IMR-90 (cell line): ENCODE data around the gene LGI4. TPM values are rescaled to one million over a fixed set of nuclear protein-coding genes. Genes with fewer than 3 reads are reported as not detected.

Experiments
- ATAC-seq: fragments of 200-7000 bp; cut with Tn5 transposase; 2 replicates; pipeline ENCODE4 v1.9.1; 2020; ENCODE audit warnings: low read depth, mild to moderate bottlenecking, moderate library complexity
- BruUV-seq: library from RNA; stranded (reverse); fragments of 400-500 nt; replicated peaks from 2 replicates; lab custom pipeline; 2021; lab: Mats Ljungman, UMichigan
- CTCF ChIA-PET: fragments of 300-600 bp; formaldehyde crosslinking; extraction: SDS; loops from one replicate; lab custom pipeline; 2021; ENCODE audit warnings: antibody characterized with exemption; lab: Yijun Ruan, JAX
- POLR2A ChIA-PET: fragments of 300-600 bp; sonication (Branson Sonifier 250); formaldehyde crosslinking; loops from one replicate; lab custom pipeline; 2022; ENCODE audit warnings: antibody characterized with exemption; ENCODE audit not compliant: unreplicated experiment; lab: Charles Lee
- DNase-seq: peaks from one replicate; pipeline ENCODE4 v3.0.0; 2013
- H2AFZ ChIP-seq: replicated peaks from 2 replicates; pipeline ENCODE3; 2013; ENCODE audit warnings: low read length, mild to moderate bottlenecking; ENCODE audit not compliant: poor library complexity
- H2AK5ac ChIP-seq: 2 replicates; pipeline ENCODE4 v1.6.1; 2013; ENCODE audit warnings: low read depth, low read length, inconsistent platforms
- H2AK9ac ChIP-seq: replicated peaks from 2 replicates; pipeline ENCODE3; 2013; ENCODE audit warnings: mild to moderate bottlenecking, low read depth, low read length, moderate library complexity; ENCODE audit not compliant: poor library complexity
- H2BK120ac ChIP-seq: 2 replicates; pipeline ENCODE4 v1.6.1; 2013; ENCODE audit warnings: low read depth, low read length, inconsistent platforms
- H2BK15ac ChIP-seq: 3 replicates; pipeline ENCODE4 v1.6.1; 2013; ENCODE audit warnings: low read depth, low read length, inconsistent platforms
- H2BK20ac ChIP-seq: 2 replicates; pipeline ENCODE4 v1.6.1; 2013; ENCODE audit warnings: low read depth, mild to moderate bottlenecking, inconsistent platforms, low read length, moderate library complexity
- H2BK5ac ChIP-seq: 2 replicates; pipeline ENCODE4 v1.6.1; 2013; ENCODE audit warnings: mild to moderate bottlenecking, low read depth, low read length, inconsistent platforms; ENCODE audit not compliant: poor library complexity, severe bottlenecking
- H3K14ac ChIP-seq: replicated peaks from 2 replicates; pipeline ENCODE4 v1.6.1; 2013; ENCODE audit warnings: low read depth, low read length, inconsistent platforms
- H3K18ac ChIP-seq: 2 replicates; pipeline ENCODE4 v1.6.1; 2013; ENCODE audit warnings: low read depth, low read length, control low read depth
- H3K23ac ChIP-seq: 2 replicates; pipeline ENCODE4 v1.6.1; 2013; ENCODE audit warnings: low read depth, low read length, inconsistent platforms
- H3K27ac ChIP-seq: 2 replicates; pipeline ENCODE4 v1.5.1; 2013; ENCODE audit warnings: mild to moderate bottlenecking, control low read depth, low read length; ENCODE audit not compliant: insufficient read depth
- H3K27me3 ChIP-seq: 2 replicates; pipeline ENCODE4 v1.6.1; 2013; ENCODE audit warnings: low read length; ENCODE audit not compliant: control insufficient read depth, insufficient read depth
- H3K36me3 ChIP-seq: 2 replicates; pipeline ENCODE4 v1.6.1; 2013; ENCODE audit warnings: low read length, mixed read lengths; ENCODE audit not compliant: control insufficient read depth, insufficient read depth
- H3K4ac ChIP-seq: 2 replicates; pipeline ENCODE4 v1.6.1; 2013; ENCODE audit warnings: low read depth, low read length, inconsistent platforms
- H3K4me1 ChIP-seq: 2 replicates; pipeline ENCODE4 v1.6.1; 2013; ENCODE audit warnings: low read length, mixed read lengths; ENCODE audit not compliant: control insufficient read depth, insufficient read depth
- H3K4me2 ChIP-seq: 2 replicates; pipeline ENCODE4 v1.6.1; 2013; ENCODE audit warnings: low read depth, mild to moderate bottlenecking, control low read depth, low read length, moderate library complexity
- H3K4me3 ChIP-seq: 2 replicates; pipeline ENCODE4 v1.5.1; 2013; ENCODE audit warnings: low read depth, mild to moderate bottlenecking, control low read depth, low read length, moderate library complexity; ENCODE audit not compliant: insufficient read depth
- H3K56ac ChIP-seq: 2 replicates; pipeline ENCODE4 v1.6.1; 2013; ENCODE audit warnings: low read length, inconsistent platforms; ENCODE audit not compliant: insufficient read depth; ENCODE audit errors: extremely low read depth
- H3K79me1 ChIP-seq, 2 experiments: 2 replicates each; pipeline ENCODE4 v1.6.1; 2013; ENCODE audit warnings: low read length in 2 of 2, inconsistent platforms in 1 of 2, low read depth in 1 of 2
- H3K9ac ChIP-seq: 2 replicates; pipeline ENCODE4 v1.6.1; 2013; ENCODE audit warnings: low read depth, low read length, control low read depth
- H3K9me1 ChIP-seq: 2 replicates; pipeline ENCODE4 v1.6.1; 2013; ENCODE audit warnings: low read length, inconsistent platforms; ENCODE audit not compliant: insufficient read depth
- H3K9me3 ChIP-seq: 2 replicates; pipeline ENCODE4 v1.6.1; 2013; ENCODE audit warnings: low read length; ENCODE audit not compliant: control insufficient read depth, insufficient read depth
- H4K20me1 ChIP-seq: 2 replicates; pipeline ENCODE4 v1.6.1; 2013; ENCODE audit warnings: low read length, inconsistent platforms; ENCODE audit not compliant: insufficient read depth
- H4K5ac ChIP-seq: 2 replicates; pipeline ENCODE4 v1.6.1; 2013; ENCODE audit warnings: mild to moderate bottlenecking, low read depth, low read length, control low read depth
- H4K8ac ChIP-seq, 2 experiments: 2 replicates each; pipeline ENCODE4 v1.6.1; 2013; ENCODE audit warnings: low read depth in 2 of 2, low read length in 2 of 2, control low read depth in 1 of 2, inconsistent platforms in 1 of 2
- H4K91ac ChIP-seq: 2 replicates; pipeline ENCODE4 v1.6.1; 2013; ENCODE audit warnings: low read depth, low read length, inconsistent platforms; ENCODE audit not compliant: insufficient read depth
- CTCF ChIP-seq: conservative IDR thresholded peaks from 2 replicates; pipeline ENCODE4 v1.5.1; 2012; ENCODE audit warnings: mild to moderate bottlenecking, low read depth, low read length, improper control_type of control experiment
- MAFK ChIP-seq: IDR thresholded peaks from 2 replicates; pipeline ENCODE4 v1.6.1; 2012; ENCODE audit warnings: low read depth, low read length, improper control_type of control experiment
- NFE2L2 ChIP-seq: fragments of 150-350 bp; IDR thresholded peaks from 2 replicates; pipeline ENCODE4 v1.6.1; 2016; ENCODE audit warnings: low read depth, mild to moderate bottlenecking, low read length
- RAD21 ChIP-seq: IDR thresholded peaks from 2 replicates; pipeline ENCODE4 v1.6.1; 2012; ENCODE audit warnings: low read length, improper control_type of control experiment
- RCOR1 ChIP-seq: IDR thresholded peaks from 2 replicates; pipeline ENCODE4 v1.6.1; 2012; ENCODE audit warnings: mild to moderate bottlenecking, low read length, improper control_type of control experiment; ENCODE audit not compliant: insufficient replicate concordance
- WGBS, 2 experiments: methylation state at CpG; one replicate each; pipeline versions ENCODE4 v1.1.5 to v1.1.7; 2013; ENCODE audit warnings: missing lambda C conversion rate in 2 of 2; ENCODE audit not compliant: insufficient read length in 1 of 2; ENCODE audit errors: extremely low coverage in 2 of 2; 5-methylcytosine and 5-hydroxymethylcytosine counted together
- dilution Hi-C: fragments of 300-500 bp; cut with HindIII; formaldehyde crosslinking; loops from one replicate; pipeline ENCODE4 v1.14.3; 2018; ENCODE audit warnings: low sequenced_read_pairs; ENCODE audit not compliant: unreplicated experiment
- in situ Hi-C: fragments of 300-500 bp; cut with MboI; formaldehyde crosslinking; loops from 3 replicates; pipeline ENCODE4 v1.14.3; 2019; ENCODE audit warnings: low sequenced_read_pairs, inconsistent platforms, mixed read lengths
- intact Hi-C: fragments of 100-400 bp; cut with micrococcal nuclease; formaldehyde crosslinking; loops from 2 replicates; pipeline ENCODE4 v1.10.0; 2022
- polyA plus RNA-seq, 3 experiments: library from polyadenylated mRNA; depleted of rRNA; stranded (reverse); fragments of >200 nt; gene quantifications; 2 replicates each; pipeline ENCODE4 v1.2.3, GENCODE V29; 2012; ENCODE audit warnings: low replicate concordance in 1 of 3
- total RNA-seq: library from RNA; depleted of rRNA; stranded (reverse); fragments of >200 nt; gene quantifications from 2 replicates; pipeline ENCODE4 v1.2.3, GENCODE V29; 2012
- TF ChIP-seq, protein P1 (sequence below): fragments of 150-350 bp; IDR thresholded peaks from 2 replicates; pipeline ENCODE4 v1.6.1; 2017; ENCODE audit warnings: mild to moderate bottlenecking, antibody characterized with exemption, low read length, low read depth

The LGI4 gene
- total and polyA plus RNA-seq, 2 of the 4 experiments (the other 2 are of a cell fraction), result 0.10 TPM; not detected in 1

DNA sequence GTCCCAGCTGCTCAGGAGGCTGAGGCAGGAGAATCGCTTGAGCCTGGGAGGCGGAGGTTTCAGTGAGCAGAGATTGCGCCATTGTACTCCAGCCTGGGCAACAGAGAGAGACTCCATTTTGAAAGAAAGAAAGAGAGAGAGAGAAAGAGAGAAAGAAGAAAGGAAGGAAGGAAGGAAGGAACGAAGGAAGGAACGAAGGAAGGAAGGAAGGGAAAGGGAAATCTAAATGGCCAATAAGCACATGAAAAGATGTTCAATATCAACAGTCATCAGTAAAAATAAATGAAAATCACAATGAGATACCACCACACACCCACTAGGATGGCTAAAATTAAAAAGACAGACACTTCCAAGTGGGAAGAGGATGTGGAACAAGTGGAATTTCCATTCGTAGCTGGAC is 39.4 kb upstream of the LGI4 start (continued):
- TF ChIP-seq, protein P1, sequence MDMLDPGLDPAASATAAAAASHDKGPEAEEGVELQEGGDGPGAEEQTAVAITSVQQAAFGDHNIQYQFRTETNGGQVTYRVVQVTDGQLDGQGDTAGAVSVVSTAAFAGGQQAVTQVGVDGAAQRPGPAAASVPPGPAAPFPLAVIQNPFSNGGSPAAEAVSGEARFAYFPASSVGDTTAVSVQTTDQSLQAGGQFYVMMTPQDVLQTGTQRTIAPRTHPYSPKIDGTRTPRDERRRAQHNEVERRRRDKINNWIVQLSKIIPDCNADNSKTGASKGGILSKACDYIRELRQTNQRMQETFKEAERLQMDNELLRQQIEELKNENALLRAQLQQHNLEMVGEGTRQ, result no peak
- TF ChIP-seq RCOR1, result no peak

DNA sequence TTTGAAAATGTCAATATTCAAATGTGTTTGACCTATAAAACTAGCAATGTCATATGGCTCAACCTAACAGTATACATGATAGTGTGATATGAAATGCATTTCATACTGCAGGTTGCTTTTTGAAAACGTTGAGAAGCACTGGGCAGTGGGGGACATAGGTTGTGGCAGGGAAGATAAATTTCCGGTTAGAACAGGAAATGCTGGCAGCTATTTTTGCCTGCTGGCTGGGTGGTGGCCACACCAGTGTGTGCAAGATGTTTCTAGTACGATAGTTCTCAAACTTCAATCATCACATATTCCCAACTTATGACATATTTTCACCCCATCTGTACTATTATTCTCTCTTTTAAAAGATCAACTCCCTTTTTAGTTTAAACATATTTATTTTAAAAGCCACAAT is 36.9 kb upstream of the LGI4 start:
- no TSS peak for BruUV-seq
- Histone ChIP-seq H3K9ac (no peak overlapping the region), H3K79me1 (no peaks in the 10 kb centered on the region), H2AK5ac (no peak overlapping the region), H3K4me1 (no peaks in the 10 kb centered on the region), H2BK120ac (no peak overlapping the region), H4K91ac (no peak overlapping the region), H3K56ac (no peak overlapping the region), H3K9me1 (no peaks in the 10 kb centered on the region), H2BK20ac (no peak overlapping the region), H4K5ac (no peak overlapping the region), H3K14ac (no peak overlapping the region), H3K4ac (no peak overlapping the region), H2BK5ac (no peak overlapping the region), H3K27me3 (no peaks in the 10 kb centered on the region), H2AFZ (no peak overlapping the region), H3K4me2 (no peak overlapping the region), H3K23ac (no peak overlapping the region), H2AK9ac (no peak overlapping the region), H2BK15ac (no peak overlapping the region), H4K8ac (no peak overlapping the region), H3K18ac (no peak overlapping the region), H3K4me3 (no peak overlapping the region), H3K36me3 (peaks cover 11% of the 10 kb centered on the region), H3K27ac (no peak overlapping the region), H3K9me3 (no peaks in the 10 kb centered on the region), H4K20me1 (no peaks in the 10 kb centered on the region)
- no CpG with 5 or more reads among the region's 3 CpGs for WGBS, 2 experiments
- dilution Hi-C loops (no loop called here), in situ Hi-C loops (no loop called here), intact Hi-C loops (no loop called here)
- no peak for ATAC-seq
- no peak for DNase-seq
- no peak for TF ChIP-seq NFE2L2
- TF ChIP-seq MAFK, result no peak
- TF ChIP-seq RAD21, result no peak
- TF ChIP-seq, protein P1, result no peak
- no peak for TF ChIP-seq RCOR1
- no peak for TF ChIP-seq CTCF
- ChIA-PET POLR2A (no interaction called here), CTCF (no interaction called here)
